Activated CD4-positive, alpha-beta T cell treated with anti-CD3 and anti-CD28 coated beads, Interleukin-2, amount 10 ng/mL, durations not matched to agents 24 days and 14 days (primary cell): Measurements from ENCODE around the gene HIPK4. TPM values are rescaled to one million over a fixed set of nuclear protein-coding genes. Genes with fewer than 3 reads are reported as not detected.
A peak's percentile ranks its signal among the peaks of the same experiment; 100 is the strongest.
"Not testable (repeated sequence)": the region's sequence is repeated elsewhere in the genome, so short reads cannot be mapped to it uniquely, and the experiment has no call there.

Experiments used
- DNase-seq: peaks from one replicate; pipeline ENCODE4 v3.0.0; 2022
- H3K27ac Mint-ChIP-seq: one replicate; pipeline ENCODE4 v1.8.0; 2022; ENCODE audit warnings: mild to moderate bottlenecking, mixed read lengths
- H3K27me3 Mint-ChIP-seq: one replicate; pipeline ENCODE4 v1.8.0; 2022; ENCODE audit warnings: mixed read lengths
- H3K36me3 Mint-ChIP-seq: one replicate; pipeline ENCODE4 v1.8.0; 2022; ENCODE audit warnings: low read depth, mild to moderate bottlenecking, mixed read lengths
- H3K4me1 Mint-ChIP-seq: one replicate; pipeline ENCODE4 v1.8.0; 2021; ENCODE audit warnings: mixed read lengths
- H3K4me3 Mint-ChIP-seq: one replicate; pipeline ENCODE4 v1.8.0; 2022; ENCODE audit warnings: mild to moderate bottlenecking, moderate library complexity, mixed read lengths
- H3K9me3 Mint-ChIP-seq: one replicate; pipeline ENCODE4 v1.8.0; 2021; ENCODE audit warnings: mixed read lengths
- intact Hi-C: fragments of 100-400 bp; cut with micrococcal nuclease; formaldehyde crosslinking; loops from one replicate; pipeline ENCODE4 v1.15.1; 2023
- total RNA-seq: library from RNA; stranded (reverse); gene quantifications from 2 replicates; pipeline ENCODE4 v1.2.3, GENCODE V29; 2022

Gene HIPK4
- total RNA-seq, 1 donor from 2014 or later: not detected

DNA sequence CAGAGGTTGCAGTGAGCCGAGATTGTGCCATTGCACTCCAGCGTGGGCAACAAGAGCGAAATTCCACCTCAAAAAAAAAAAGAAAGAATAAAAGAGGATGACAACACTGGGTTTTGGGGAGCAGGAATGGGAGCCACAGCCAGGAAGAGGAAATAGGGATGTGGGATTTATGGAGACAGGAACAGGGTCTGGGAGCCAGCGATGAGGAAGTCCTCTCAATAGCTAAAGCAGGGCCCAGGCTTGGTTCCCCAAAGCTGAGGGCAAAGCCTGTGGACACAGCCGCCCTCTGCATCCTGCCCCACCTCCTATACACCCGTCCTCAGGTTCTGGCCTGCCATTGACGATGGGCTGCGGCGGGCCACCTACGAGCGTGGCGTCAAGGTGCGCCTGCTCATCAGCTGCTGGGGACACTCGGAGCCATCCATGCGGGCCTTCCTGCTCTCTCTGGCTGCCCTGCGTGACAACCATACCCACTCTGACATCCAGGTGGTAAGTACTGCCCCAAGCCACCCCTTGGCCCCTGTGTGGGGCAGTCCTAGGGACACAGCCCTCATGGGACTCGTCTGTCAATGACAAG lies 13.6 kb downstream of the HIPK4 start:
- intact Hi-C loops: no loop called here
- H3K9me3 Mint-ChIP-seq: no peaks in the 10 kb centered on the region
- H3K27ac Mint-ChIP-seq: no peak overlapping the region
- DNase-seq: no peak
- H3K4me1 Mint-ChIP-seq: peaks cover 9% of the 10 kb centered on the region
- H3K27me3 Mint-ChIP-seq: no peaks in the 10 kb centered on the region
- H3K36me3 Mint-ChIP-seq: peaks cover 2% of the 10 kb centered on the region
- H3K4me3 Mint-ChIP-seq: no peak overlapping the region

DNA sequence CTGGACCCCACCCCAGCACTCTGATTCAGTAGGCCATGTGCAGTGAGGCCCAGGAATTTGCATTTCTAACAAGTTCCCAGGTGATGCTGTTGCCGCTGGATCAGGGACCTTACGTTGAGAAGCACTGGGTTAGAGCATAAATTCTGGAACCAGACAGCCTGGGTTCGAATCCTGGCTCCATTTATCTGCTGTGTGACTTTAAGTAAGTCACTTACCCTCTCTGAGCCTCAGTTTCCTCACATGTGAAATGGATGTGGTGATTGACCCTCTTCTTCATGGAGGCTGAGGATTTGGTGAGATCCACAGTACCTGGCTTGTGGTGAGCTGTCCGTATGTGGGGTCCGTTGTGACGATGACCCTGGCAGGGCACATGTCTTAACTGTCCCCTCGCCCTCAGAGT lies 15.9 kb downstream of the HIPK4 start:
- H3K4me1 Mint-ChIP-seq: peaks cover 9% of the 10 kb centered on the region
- no peak for DNase-seq
- H3K27me3 Mint-ChIP-seq: no peaks in the 10 kb centered on the region
- no peaks in the 10 kb centered on the region for H3K9me3 Mint-ChIP-seq
- H3K4me3 Mint-ChIP-seq: no peak overlapping the region
- peaks cover 2% of the 10 kb centered on the region for H3K36me3 Mint-ChIP-seq
- no peak overlapping the region for H3K27ac Mint-ChIP-seq
- intact Hi-C loops: no loop called here

GRCh38 chr19:40371802-40372122 lies 18.2 kb downstream of the HIPK4 start:
- Mint-ChIP-seq H3K27ac (no peak overlapping the region), H3K36me3 (peaks cover 2% of the 10 kb centered on the region), H3K27me3 (no peaks in the 10 kb centered on the region), H3K4me3 (no peak overlapping the region), H3K9me3 (no peaks in the 10 kb centered on the region), H3K4me1 (peaks cover 9% of the 10 kb centered on the region)
- intact Hi-C loops: no loop called here
- no peak for DNase-seq

- Mint-ChIP-seq H3K9me3 (no peaks in the 10 kb centered on the region), H3K27ac (no peak overlapping the region), H3K36me3 (peaks cover 2% of the 10 kb centered on the region), H3K27me3 (no peaks in the 10 kb centered on the region), H3K4me1 (peaks cover 9% of the 10 kb centered on the region), H3K4me3 (no peak overlapping the region)
- DNase-seq: no peak
- intact Hi-C loops: no loop called here
Measured at GRCh38 chr19:40370997-40371801, 18.8 kb downstream of the HIPK4 start.

GRCh38 chr19:40370253-40370652 lies 19.7 kb downstream of the HIPK4 start:
- H3K9me3 Mint-ChIP-seq, DNase-seq, intact Hi-C loops, H3K4me3 Mint-ChIP-seq, H3K36me3 Mint-ChIP-seq, H3K27me3 Mint-ChIP-seq, H3K27ac Mint-ChIP-seq, H3K4me1 Mint-ChIP-seq: not testable (repeated sequence)

- H3K27me3 Mint-ChIP-seq: no peaks in the 10 kb centered on the region
- no peak overlapping the region for H3K27ac Mint-ChIP-seq
- no peak overlapping the region for H3K4me3 Mint-ChIP-seq
- H3K9me3 Mint-ChIP-seq: no peaks in the 10 kb centered on the region
- DNase-seq: no peak
- intact Hi-C loops: no loop called here
- H3K4me1 Mint-ChIP-seq: peaks cover 9% of the 10 kb centered on the region
- H3K36me3 Mint-ChIP-seq: peaks cover 2% of the 10 kb centered on the region
Measured at GRCh38 chr19:40369797-40370196, 20.2 kb downstream of the HIPK4 start.

- intact Hi-C loops: no loop called here
- peaks cover under 1% of the 10 kb centered on the region for H3K36me3 Mint-ChIP-seq
- DNase-seq: no peak
- H3K4me1 Mint-ChIP-seq: peaks cover 10% of the 10 kb centered on the region
- H3K9me3 Mint-ChIP-seq: no peaks in the 10 kb centered on the region
- H3K27ac Mint-ChIP-seq: no peak overlapping the region
- H3K27me3 Mint-ChIP-seq: no peaks in the 10 kb centered on the region
- no peak overlapping the region for H3K4me3 Mint-ChIP-seq
Measured at GRCh38 chr19:40367577-40368434, 22.2 kb downstream of the HIPK4 start.

- H3K27ac Mint-ChIP-seq: no peak overlapping the region
- H3K9me3 Mint-ChIP-seq: no peaks in the 10 kb centered on the region
- H3K36me3 Mint-ChIP-seq: no peaks in the 10 kb centered on the region
- DNase-seq: no peak
- H3K4me3 Mint-ChIP-seq: no peak overlapping the region
- no peaks in the 10 kb centered on the region for H3K27me3 Mint-ChIP-seq
- H3K4me1 Mint-ChIP-seq: peaks cover 13% of the 10 kb centered on the region
- intact Hi-C loops: no loop called here
Measured at GRCh38 chr19:40366697-40367561, 23.1 kb downstream of the HIPK4 start.

DNA sequence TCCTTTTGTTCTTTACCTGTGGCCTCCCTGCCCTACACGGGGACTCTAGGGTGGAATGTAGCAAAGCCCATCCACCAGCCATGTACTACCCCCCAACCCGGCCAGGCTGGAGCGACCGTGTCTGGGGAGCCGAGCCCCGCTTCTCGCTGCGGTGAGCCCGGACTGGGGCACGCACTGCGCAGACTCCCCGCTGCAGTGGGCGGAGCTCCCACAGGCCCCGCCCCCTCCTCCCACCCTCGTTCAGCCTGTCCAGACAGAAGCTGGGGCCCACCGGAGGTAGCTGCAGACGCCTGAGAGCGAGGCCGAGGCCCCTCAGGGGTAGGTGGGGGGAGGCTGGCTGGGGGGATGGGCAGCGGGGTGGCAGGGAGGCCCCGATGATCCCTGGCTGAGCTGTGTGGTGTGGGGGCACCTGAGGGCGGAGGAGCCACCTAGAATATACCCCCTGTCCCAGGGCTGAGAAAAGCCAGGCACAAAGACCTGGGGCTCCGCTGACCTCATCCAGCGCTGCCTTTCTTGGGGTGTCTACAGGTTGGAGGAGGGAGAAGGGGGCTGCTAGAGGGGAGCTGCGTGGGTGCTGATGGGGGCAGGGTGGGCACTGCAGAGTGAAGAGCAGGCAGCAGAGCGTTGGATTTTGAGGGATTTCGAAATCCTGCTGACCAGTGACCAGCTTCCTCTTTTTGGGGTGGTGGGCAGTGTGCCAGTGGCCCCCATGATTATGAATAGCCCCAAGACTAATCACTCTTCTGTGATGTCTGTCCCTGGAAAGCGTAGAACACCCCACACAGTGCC lies 24.2 kb downstream of the HIPK4 start:
- peak overlapping the region; percentile 70 for H3K4me3 Mint-ChIP-seq
- no peak overlapping the region for H3K27ac Mint-ChIP-seq
- no peaks in the 10 kb centered on the region for H3K9me3 Mint-ChIP-seq
- H3K4me1 Mint-ChIP-seq: peaks cover 16% of the 10 kb centered on the region
- DNase-seq: peak; percentile 81
- intact Hi-C loops: no loop called here
- H3K27me3 Mint-ChIP-seq: no peaks in the 10 kb centered on the region
- no peaks in the 10 kb centered on the region for H3K36me3 Mint-ChIP-seq

DNA sequence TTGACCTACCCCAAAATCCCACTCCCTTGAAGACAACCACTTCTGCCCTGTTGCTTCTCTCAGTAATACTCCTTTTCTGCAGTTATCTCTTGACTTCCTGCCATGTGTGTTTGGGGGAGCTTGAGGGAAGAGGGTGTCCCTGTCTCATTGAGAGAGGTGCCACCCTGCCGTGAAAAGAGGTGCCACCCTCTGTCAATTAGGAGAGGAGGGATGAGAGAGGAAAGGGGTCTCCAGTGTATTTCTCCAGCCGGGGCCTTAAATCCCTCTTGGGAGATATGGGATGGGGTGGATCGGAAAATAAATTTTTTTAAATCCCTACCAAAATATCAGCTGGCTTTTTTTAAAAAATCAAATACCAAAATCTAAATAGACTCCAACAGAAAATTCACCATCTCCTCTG lies 25.0 kb downstream of the HIPK4 start:
- peak overlapping the region; percentile 70 for H3K4me3 Mint-ChIP-seq
- no peaks in the 10 kb centered on the region for H3K27me3 Mint-ChIP-seq
- H3K36me3 Mint-ChIP-seq: no peaks in the 10 kb centered on the region
- no peak overlapping the region for H3K27ac Mint-ChIP-seq
- peaks cover 16% of the 10 kb centered on the region for H3K4me1 Mint-ChIP-seq
- H3K9me3 Mint-ChIP-seq: no peaks in the 10 kb centered on the region
- no peak for DNase-seq
- intact Hi-C loops: no loop called here

- no peaks in the 10 kb centered on the region for H3K9me3 Mint-ChIP-seq
- no peaks in the 10 kb centered on the region for H3K36me3 Mint-ChIP-seq
- intact Hi-C loops: no loop called here
- H3K27ac Mint-ChIP-seq: peak overlapping the region; percentile 31
- DNase-seq: no peak
- peaks cover 16% of the 10 kb centered on the region for H3K4me1 Mint-ChIP-seq
- H3K27me3 Mint-ChIP-seq: no peaks in the 10 kb centered on the region
- no peak overlapping the region for H3K4me3 Mint-ChIP-seq
Measured at GRCh38 chr19:40363069-40363468, 26.9 kb downstream of the HIPK4 start.

DNA sequence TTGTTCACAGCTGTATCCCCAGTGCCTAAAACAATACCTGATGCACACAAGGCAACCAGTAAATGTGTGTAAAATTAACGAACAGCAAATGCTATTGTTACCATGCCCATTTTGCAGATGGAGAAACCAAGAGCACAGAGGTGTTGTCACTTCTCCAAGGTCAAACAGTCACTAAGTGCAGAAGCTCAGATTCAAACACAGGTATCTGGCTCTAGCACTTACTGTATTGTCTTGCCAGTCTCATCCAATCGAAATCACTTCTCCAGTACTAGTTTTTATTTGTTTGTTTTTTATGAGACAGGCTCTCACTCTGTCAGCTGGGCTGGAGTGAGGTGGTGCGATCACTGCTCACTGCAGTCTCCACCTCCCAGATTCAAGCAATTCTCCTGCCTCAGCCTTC lies 27.8 kb downstream of the HIPK4 start:
- Mint-ChIP-seq H3K9me3 (no peaks in the 10 kb centered on the region), H3K27ac (no peak overlapping the region), H3K36me3 (no peaks in the 10 kb centered on the region), H3K4me3 (no peak overlapping the region), H3K4me1 (peaks cover 16% of the 10 kb centered on the region), H3K27me3 (no peaks in the 10 kb centered on the region)
- no peak for DNase-seq
- intact Hi-C loops: no loop called here

GRCh38 chr19:40360708-40361241 lies 29.2 kb downstream of the HIPK4 start:
- Mint-ChIP-seq H3K36me3 (peaks cover 2% of the 10 kb centered on the region), H3K27ac (no peak overlapping the region), H3K27me3 (no peaks in the 10 kb centered on the region), H3K4me1 (peaks cover 19% of the 10 kb centered on the region), H3K4me3 (no peak overlapping the region), H3K9me3 (no peaks in the 10 kb centered on the region)
- intact Hi-C loops: no loop called here
- DNase-seq: no peak
